K562 (cell line): Measurements from ENCODE around the gene CKAP5. TPM values are rescaled to one million over a fixed set of nuclear protein-coding genes. Genes with fewer than 3 reads are reported as not detected.
A peak's percentile ranks its signal among the peaks of the same experiment; 100 is the strongest.

Experiments used
- ATF1 ChIP-seq, 2 experiments: fragments of 450-650 bp in 1 of 2; IDR thresholded peaks; 2 replicates each; pipeline ENCODE4 v1.6.1; 2016; ENCODE audit warnings: missing compliant biosample characterization in 1 of 2, missing genetic modification characterization in 1 of 2
- BHLHE40 ChIP-seq: IDR thresholded peaks from 2 replicates; pipeline ENCODE4 v1.6.1; 2011; ENCODE audit warnings: low read length, improper control_type of control experiment
- CBX3 ChIP-seq, 2 experiments: IDR thresholded peaks; 1 replicate in 1 of 2; 2 replicates in 1 of 2; pipeline ENCODE4 v1.6.1; 2012; ENCODE audit warnings: inconsistent platforms in 2 of 2, low read length in 2 of 2, borderline replicate concordance in 1 of 2, control low read depth in 1 of 2
- CREB1 ChIP-seq, 2 experiments: sonication (generic) in 1 of 2; formaldehyde crosslinking in 1 of 2; IDR thresholded peaks; 2 replicates each; pipeline versions ENCODE4 v1.6.1 to v1.8.0; 2012 to 2022; ENCODE audit warnings: inconsistent platforms in 1 of 2, mild to moderate bottlenecking in 1 of 2, missing genetic modification reagents in 1 of 2, moderate library complexity in 1 of 2
- CTBP1 ChIP-seq: fragments of 450-650 bp; IDR thresholded peaks from 2 replicates; pipeline ENCODE4 v1.6.1; 2016; ENCODE audit warnings: borderline replicate concordance
- EP400 ChIP-seq: fragments of 450-650 bp; IDR thresholded peaks from 2 replicates; pipeline ENCODE4 v1.6.1; 2017; ENCODE audit warnings: antibody characterized with exemption, mild to moderate bottlenecking, moderate library complexity
- FOXK1 ChIP-seq: sonication (generic); formaldehyde crosslinking; IDR thresholded peaks from 2 replicates; pipeline ENCODE4 v1.8.0; 2022; ENCODE audit warnings: missing genetic modification reagents, mild to moderate bottlenecking, borderline replicate concordance
- FOXK2 ChIP-seq, 2 experiments: fragments of 450-650 bp; IDR thresholded peaks in 1 of 2; conservative IDR thresholded peaks in 1 of 2; 2 replicates each; pipeline ENCODE4 v1.6.1; 2016; ENCODE audit warnings: low read depth in 2 of 2, mild to moderate bottlenecking in 1 of 2
- MYC ChIP-seq, 2 experiments: fragments of 250-450 bp in 1 of 2; sonication (Bioruptor Pico) in 1 of 2; IDR thresholded peaks; 2 replicates each; pipeline versions ENCODE4 v1.5.1 to v1.6.1; 2012 to 2021; ENCODE audit warnings: low read depth in 2 of 2, borderline replicate concordance in 1 of 2, improper control_type of control experiment in 1 of 2, low read length in 1 of 2, mild to moderate bottlenecking in 1 of 2, moderate library complexity in 1 of 2
- NCOA1 ChIP-seq: fragments of 450-650 bp; IDR thresholded peaks from 2 replicates; pipeline ENCODE4 v1.6.1; 2016; ENCODE audit warnings: low read depth
- RAD51 ChIP-seq: fragments of 450-650 bp; IDR thresholded peaks from 2 replicates; pipeline ENCODE4 v1.7.1; 2016; ENCODE audit warnings: low read depth, mild to moderate bottlenecking, borderline replicate concordance
- ZNF311 ChIP-seq: fragments of 250-450 bp; sonication (Bioruptor Pico); IDR thresholded peaks from 2 replicates; pipeline ENCODE4 v1.4.0; 2020; ENCODE audit warnings: mild to moderate bottlenecking, moderate library complexity
- polyA plus RNA-seq, 8 experiments: library from polyadenylated mRNA; depleted of rRNA in 4 of 8; stranded (reverse) in 5 of 8; unstranded in 3 of 8; fragments of >200 nt; fragmentation: Nextera tagmentation in 2 of 8; fragmentation: Illumina TruSeq in 1 of 8; extraction: Ambion mirVana in 2 of 8; extraction: Trizol in 1 of 8; gene quantifications; 2 replicates each; pipeline versions ENCODE4 v1.2.1 to v1.2.3, GENCODE V29; 2011 to 2014; ENCODE audit warnings: inconsistent platforms in 1 of 8, missing spikeins in 1 of 8
- total RNA-seq, 7 experiments: library from RNA; depleted of rRNA in 6 of 7; stranded (reverse); fragments of >200 nt in 6 of 7; fragmentation: Illumina TruSeq in 2 of 7; extraction: Trizol in 2 of 7; gene quantifications; 2 replicates each; pipeline versions ENCODE4 v1.2.1 to v1.2.3, GENCODE V29; 2011 to 2021; ENCODE audit warnings: low replicate concordance in 1 of 7
- TF ChIP-seq, protein P1 (sequence below): fragments of 250-450 bp; sonication (Bioruptor Pico); IDR thresholded peaks from 2 replicates; pipeline ENCODE4 v1.4.0; 2020
- TF ChIP-seq, protein P2 (sequence below), 2 experiments: fragments of 450-650 bp; IDR thresholded peaks; 2 replicates each; pipeline ENCODE4 v1.6.1; 2016; ENCODE audit warnings: mild to moderate bottlenecking in 2 of 2, borderline replicate concordance in 1 of 2, low read depth in 1 of 2, moderate library complexity in 1 of 2
- TF ChIP-seq, protein P3 (sequence below): fragments of 450-650 bp; IDR thresholded peaks from 2 replicates; pipeline ENCODE4 v1.7.0; 2016; ENCODE audit warnings: borderline replicate concordance

The CKAP5 gene
- total and polyA plus RNA-seq, 9 of the 15 experiments (the other 6 are each of a cell fraction or from before 2014, with no cell fraction given): 60.1 to 239 (median 139) TPM

DNA sequence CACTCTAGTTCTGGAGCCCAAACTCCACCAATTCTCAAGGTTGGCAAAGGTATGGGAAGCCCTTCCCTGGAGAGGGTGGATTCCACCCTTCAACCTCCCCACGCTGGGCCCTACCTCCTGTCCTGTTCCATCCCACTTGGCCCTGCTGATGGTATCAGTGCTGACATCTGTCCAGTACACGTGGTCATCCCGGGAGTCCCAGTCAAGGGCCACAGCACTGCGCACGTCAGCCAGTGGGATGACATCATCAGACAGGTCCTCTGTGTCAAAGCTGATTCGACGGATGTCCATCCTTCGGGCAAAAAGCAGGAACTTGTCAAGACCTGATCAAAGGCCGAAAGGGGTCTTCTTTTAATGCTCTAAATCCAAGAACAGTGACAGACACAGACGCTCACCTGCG, 40.1 kb upstream of the CKAP5 start (continued):
- TF ChIP-seq, protein P1, sequence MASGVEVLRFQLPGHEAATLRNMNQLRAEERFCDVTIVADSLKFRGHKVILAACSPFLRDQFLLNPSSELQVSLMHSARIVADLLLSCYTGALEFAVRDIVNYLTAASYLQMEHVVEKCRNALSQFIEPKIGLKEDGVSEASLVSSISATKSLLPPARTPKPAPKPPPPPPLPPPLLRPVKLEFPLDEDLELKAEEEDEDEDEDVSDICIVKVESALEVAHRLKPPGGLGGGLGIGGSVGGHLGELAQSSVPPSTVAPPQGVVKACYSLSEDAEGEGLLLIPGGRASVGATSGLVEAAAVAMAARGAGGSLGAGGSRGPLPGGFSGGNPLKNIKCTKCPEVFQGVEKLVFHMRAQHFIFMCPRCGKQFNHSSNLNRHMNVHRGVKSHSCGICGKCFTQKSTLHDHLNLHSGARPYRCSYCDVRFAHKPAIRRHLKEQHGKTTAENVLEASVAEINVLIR (CRISPR knock-in tag): peak; percentile 64
- no peak for TF ChIP-seq ZNF311 (CRISPR knock-in tag)
- TF ChIP-seq MYC (IDR thresholded peaks at IDR 0.05; ENCODE audit: low read depth, low read length): peak; percentile 90
- TF ChIP-seq MYC (CRISPR knock-in tag; IDR thresholded peaks at IDR 0.05; ENCODE audit: borderline replicate concordance, low read depth): no peak
- TF ChIP-seq RAD51: 0 out of 2 replicates have a peak, but pooled peaks have one; percentile 34
- TF ChIP-seq CREB1 (IDR thresholded peaks at IDR 0.05): peak; percentile 77; the same call in 1 of the 2 replicates
- peak; percentile 85 for TF ChIP-seq CREB1 (CRISPR knock-in tag; IDR thresholded peaks at IDR 0.05)
- TF ChIP-seq NCOA1: peak; percentile 61; the same call in 1 of the 2 replicates
- peak; percentile 78 for TF ChIP-seq BHLHE40
- peak; percentile 45 to 53; a peak in 3 of 4 replicates for TF ChIP-seq FOXK2 (conservative IDR thresholded peaks at IDR 0.05 in 1 of 2, IDR thresholded peaks at IDR 0.05 in 1 of 2; ENCODE audit: low read depth in 2 of 2)
- TF ChIP-seq, protein P2, sequence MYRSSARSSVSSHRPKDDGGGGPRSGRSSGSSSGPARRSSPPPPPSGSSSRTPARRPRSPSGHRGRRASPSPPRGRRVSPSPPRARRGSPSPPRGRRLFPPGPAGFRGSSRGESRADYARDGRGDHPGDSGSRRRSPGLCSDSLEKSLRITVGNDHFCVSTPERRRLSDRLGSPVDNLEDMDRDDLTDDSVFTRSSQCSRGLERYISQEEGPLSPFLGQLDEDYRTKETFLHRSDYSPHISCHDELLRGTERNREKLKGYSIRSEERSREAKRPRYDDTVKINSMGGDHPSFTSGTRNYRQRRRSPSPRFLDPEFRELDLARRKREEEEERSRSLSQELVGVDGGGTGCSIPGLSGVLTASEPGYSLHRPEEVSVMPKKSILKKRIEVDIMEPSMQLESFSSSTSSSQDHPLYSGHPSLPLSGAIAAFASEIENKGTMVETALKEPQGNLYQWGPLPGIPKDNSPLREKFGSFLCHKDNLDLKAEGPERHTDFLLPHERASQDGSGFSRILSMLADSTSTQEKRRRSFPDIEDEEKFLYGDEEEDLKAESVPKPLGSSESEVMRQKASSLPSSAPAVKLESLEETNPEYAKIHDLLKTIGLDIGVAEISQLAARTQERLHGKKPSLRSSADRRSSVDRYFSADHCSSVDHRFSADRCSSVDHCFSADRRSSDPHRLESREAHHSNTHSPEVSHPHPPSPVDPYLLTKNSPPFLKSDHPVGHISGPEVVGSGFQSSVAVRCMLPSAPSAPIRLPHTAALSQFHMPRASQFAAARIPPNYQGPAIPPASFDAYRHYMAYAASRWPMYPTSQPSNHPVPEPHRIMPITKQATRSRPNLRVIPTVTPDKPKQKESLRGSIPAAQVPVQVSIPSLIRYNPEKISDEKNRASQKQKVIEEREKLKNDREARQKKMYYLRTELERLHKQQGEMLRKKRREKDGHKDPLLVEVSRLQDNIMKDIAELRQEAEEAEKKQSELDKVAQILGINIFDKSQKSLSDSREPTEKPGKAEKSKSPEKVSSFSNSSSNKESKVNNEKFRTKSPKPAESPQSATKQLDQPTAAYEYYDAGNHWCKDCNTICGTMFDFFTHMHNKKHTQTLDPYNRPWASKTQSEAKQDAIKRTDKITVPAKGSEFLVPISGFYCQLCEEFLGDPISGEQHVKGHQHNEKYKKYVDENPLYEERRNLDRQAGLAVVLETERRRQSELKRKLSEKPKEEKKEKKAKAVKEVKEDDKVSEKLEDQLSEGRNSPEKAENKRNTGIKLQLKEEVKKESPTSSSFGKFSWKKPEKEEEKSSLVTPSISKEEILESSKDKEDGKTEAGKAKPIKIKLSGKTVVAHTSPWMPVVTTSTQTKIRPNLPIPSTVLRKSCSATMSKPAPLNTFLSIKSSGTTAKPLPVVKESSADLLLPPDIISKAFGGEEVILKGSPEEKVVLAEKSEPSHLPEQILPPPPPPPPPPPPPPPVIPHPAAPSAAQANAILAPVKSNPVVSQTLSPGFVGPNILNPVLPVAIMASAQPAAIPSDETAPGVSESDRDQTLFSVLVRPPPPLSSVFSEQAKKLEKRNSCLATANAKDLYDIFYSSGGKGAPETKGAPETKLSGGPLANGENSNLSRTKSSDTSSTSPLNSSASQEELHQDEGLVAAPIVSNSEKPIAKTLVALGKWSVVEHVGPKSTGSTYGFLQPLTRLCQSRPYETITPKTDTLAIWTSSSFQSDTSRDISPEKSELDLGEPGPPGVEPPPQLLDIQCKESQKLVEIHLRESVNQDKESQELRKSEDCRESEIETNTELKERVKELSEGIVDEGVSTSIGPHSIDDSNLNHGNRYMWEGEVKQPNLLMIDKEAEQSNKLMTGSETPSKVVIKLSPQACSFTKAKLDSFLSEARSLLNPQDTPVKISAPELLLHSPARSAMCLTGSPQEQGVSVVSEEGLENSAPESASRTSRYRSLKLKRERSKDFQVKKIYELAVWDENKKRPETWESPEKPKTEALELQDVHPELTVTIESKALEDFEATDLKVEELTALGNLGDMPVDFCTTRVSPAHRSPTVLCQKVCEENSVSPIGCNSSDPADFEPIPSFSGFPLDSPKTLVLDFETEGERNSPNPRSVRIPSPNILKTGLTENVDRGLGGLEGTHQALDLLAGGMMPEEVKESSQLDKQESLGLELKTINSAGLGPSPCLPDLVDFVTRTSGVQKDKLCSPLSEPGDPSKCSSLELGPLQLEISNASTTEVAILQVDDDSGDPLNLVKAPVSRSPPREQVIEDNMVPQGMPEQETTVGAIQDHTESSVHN (IDR thresholded peaks at IDR 0.05; ENCODE audit: borderline replicate concordance in 1 of 2, low read depth in 1 of 2): peak in 1 of 2 experiments; percentile 86; a peak in 1 of 4 replicates
- peak; percentile 90 for TF ChIP-seq CTBP1
- TF ChIP-seq CBX3 (IDR thresholded peaks at IDR 0.05; ENCODE audit: borderline replicate concordance in 1 of 2, low read length in 2 of 2): 0 out of 3 replicates have a peak, but pooled peaks of 1 of the 2 experiments have one; percentile 7
- TF ChIP-seq EP400: peak; percentile 38; the same call in 1 of the 2 replicates
- no peak for TF ChIP-seq FOXK1 (CRISPR knock-in tag)
- 0 out of 2 replicates have a peak, but pooled peaks have one; percentile 24 for TF ChIP-seq ATF1 (CRISPR knock-in tag; IDR thresholded peaks at IDR 0.05)
- peak; percentile 91 for TF ChIP-seq ATF1 (tag; IDR thresholded peaks at IDR 0.05)
- TF ChIP-seq, protein P3, sequence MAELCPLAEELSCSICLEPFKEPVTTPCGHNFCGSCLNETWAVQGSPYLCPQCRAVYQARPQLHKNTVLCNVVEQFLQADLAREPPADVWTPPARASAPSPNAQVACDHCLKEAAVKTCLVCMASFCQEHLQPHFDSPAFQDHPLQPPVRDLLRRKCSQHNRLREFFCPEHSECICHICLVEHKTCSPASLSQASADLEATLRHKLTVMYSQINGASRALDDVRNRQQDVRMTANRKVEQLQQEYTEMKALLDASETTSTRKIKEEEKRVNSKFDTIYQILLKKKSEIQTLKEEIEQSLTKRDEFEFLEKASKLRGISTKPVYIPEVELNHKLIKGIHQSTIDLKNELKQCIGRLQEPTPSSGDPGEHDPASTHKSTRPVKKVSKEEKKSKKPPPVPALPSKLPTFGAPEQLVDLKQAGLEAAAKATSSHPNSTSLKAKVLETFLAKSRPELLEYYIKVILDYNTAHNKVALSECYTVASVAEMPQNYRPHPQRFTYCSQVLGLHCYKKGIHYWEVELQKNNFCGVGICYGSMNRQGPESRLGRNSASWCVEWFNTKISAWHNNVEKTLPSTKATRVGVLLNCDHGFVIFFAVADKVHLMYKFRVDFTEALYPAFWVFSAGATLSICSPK: no peak
